HUDEP-2 (cell line): ENCODE measurements around the gene NF2.
A peak's percentile ranks its signal among the peaks of the same experiment; 100 is the strongest.
"Not testable (repeated sequence)": the region's sequence is repeated elsewhere in the genome, so short reads cannot be mapped to it uniquely, and the experiment has no call there.

Source experiments
- DNase-seq, 76 experiments: peaks; one replicate each; lab custom pipeline; 2025; ENCODE audit not compliant: unreplicated experiment in 76 of 76; lab: John Stamatoyannopoulos, UW

Gene NF2

GRCh38 chr22:29603358-29604075 lies at the start of gene NF2:
NF2 (plus strand) TSS chr22:29603633; CDS start chr22:29603999, 366 bp downstream.
- DNase-seq, result peak in 75 of 76 experiments; percentile 79 to 100 (median 98)

- no peak for DNase-seq
Observed at GRCh38 chr22:29555065-29555644, 48.3 kb upstream of the NF2 start.

GRCh38 chr22:29559030-29559429 lies 44.4 kb upstream of the NF2 start:
- no peak for DNase-seq

GRCh38 chr22:29559853-29560252 lies 43.6 kb upstream of the NF2 start:
- no peak for DNase-seq

- DNase-seq, result peak in 1 of 76 experiments; percentile 10
Observed at GRCh38 chr22:29563652-29564460, 39.6 kb upstream of the NF2 start.

GRCh38 chr22:29566513-29566912 lies 36.9 kb upstream of the NF2 start:
- DNase-seq, result not testable (repeated sequence)

- no peak for DNase-seq
Observed at GRCh38 chr22:29567338-29567737, 36.1 kb upstream of the NF2 start.

- peak in 7 of 76 experiments; percentile 7 to 50 (median 28) for DNase-seq
Observed at GRCh38 chr22:29569011-29569678, 34.3 kb upstream of the NF2 start.

GRCh38 chr22:29570456-29570855 lies 33.0 kb upstream of the NF2 start:
- DNase-seq, result no peak

GRCh38 chr22:29570912-29571549 lies 32.4 kb upstream of the NF2 start:
- DNase-seq, result no peak

GRCh38 chr22:29574762-29575450 lies 28.5 kb upstream of the NF2 start:
- DNase-seq, result no peak

- no peak for DNase-seq
Observed at GRCh38 chr22:29578462-29579200, 24.8 kb upstream of the NF2 start.

GRCh38 chr22:29580200-29580810 lies 23.1 kb upstream of the NF2 start:
- DNase-seq, result peak in 2 of 76 experiments; percentile 5 to 17

- no peak for DNase-seq
Observed at GRCh38 chr22:29581799-29582198, 21.6 kb upstream of the NF2 start.

GRCh38 chr22:29584975-29585374 lies 18.5 kb upstream of the NF2 start:
- no peak for DNase-seq

- not testable (repeated sequence) for DNase-seq
Observed at GRCh38 chr22:29586193-29586705, 17.2 kb upstream of the NF2 start.

GRCh38 chr22:29587938-29588699 lies 15.3 kb upstream of the NF2 start:
- peak in 4 of 76 experiments; percentile 3 to 24 (median 11) for DNase-seq

GRCh38 chr22:29593923-29594322 lies 9.5 kb upstream of the NF2 start:
- DNase-seq, result no peak
